Fibroblast of villous mesenchyme (primary cell): ENCODE results near the gene FANCC. TPM values are rescaled to one million over a fixed set of nuclear protein-coding genes. Genes with fewer than 3 reads are reported as not detected.

ENCODE experiments used
- DNase-seq: peaks from one replicate; pipeline ENCODE4 v3.0.0-alpha.2; 2010; ENCODE audit warnings: low read depth
- H3K4me3 ChIP-seq: 2 replicates; pipeline ENCODE4 v1.5.1; 2011; ENCODE audit warnings: low read depth, mild to moderate bottlenecking, low read length
- CTCF ChIP-seq: IDR thresholded peaks from 2 replicates; pipeline ENCODE4 v1.5.1; 2012; ENCODE audit warnings: low read depth, mild to moderate bottlenecking, low read length; ENCODE audit not compliant: insufficient read depth
- total RNA-seq: library from RNA; depleted of rRNA; stranded (reverse); fragments of >200 nt; gene quantifications from 2 replicates; pipeline ENCODE4 v1.2.3, GENCODE V29; 2012

FANCC gene
- total RNA-seq, 1 donor: 7.8 TPM

GRCh38 chr9:95110921-95111525 is 206.5 kb downstream of the FANCC start:
- no peak for DNase-seq
- no peak for TF ChIP-seq CTCF
- no peak overlapping the region for H3K4me3 ChIP-seq

GRCh38 chr9:95109456-95109855 is 208.1 kb downstream of the FANCC start:
- DNase-seq: no peak
- H3K4me3 ChIP-seq: no peak overlapping the region
- TF ChIP-seq CTCF: no peak

GRCh38 chr9:95108777-95109176 is 208.7 kb downstream of the FANCC start:
- TF ChIP-seq CTCF: no peak
- DNase-seq: no peak
- H3K4me3 ChIP-seq: no peak overlapping the region

- DNase-seq: peak; percentile 53
- TF ChIP-seq CTCF: no peak
- no peak overlapping the region for H3K4me3 ChIP-seq
Observed at GRCh38 chr9:95107976-95108375, 209.5 kb downstream of the FANCC start.

- no peak overlapping the region for H3K4me3 ChIP-seq
- TF ChIP-seq CTCF: no peak
- DNase-seq: peak; percentile 61
Observed at GRCh38 chr9:95107001-95107749, 210.3 kb downstream of the FANCC start.

GRCh38 chr9:95105519-95106287 is 211.8 kb downstream of the FANCC start:
- no peak for DNase-seq
- TF ChIP-seq CTCF: no peak
- H3K4me3 ChIP-seq: no peak overlapping the region
